IMR-90 (cell line): Measurements from ENCODE around the gene KCNJ1. TPM values are rescaled to one million over a fixed set of nuclear protein-coding genes. Genes with fewer than 3 reads are reported as not detected.

ENCODE experiments used
- ATAC-seq: fragments of 200-7000 bp; cut with Tn5 transposase; 2 replicates; pipeline ENCODE4 v1.9.1; 2020; ENCODE audit warnings: low read depth, mild to moderate bottlenecking, moderate library complexity
- BruUV-seq: library from RNA; stranded (reverse); fragments of 400-500 nt; replicated peaks from 2 replicates; lab custom pipeline; 2021; lab: Mats Ljungman, UMichigan
- CTCF ChIA-PET: fragments of 300-600 bp; formaldehyde crosslinking; extraction: SDS; loops from one replicate; lab custom pipeline; 2021; ENCODE audit warnings: antibody characterized with exemption; lab: Yijun Ruan, JAX
- POLR2A ChIA-PET: fragments of 300-600 bp; sonication (Branson Sonifier 250); formaldehyde crosslinking; loops from one replicate; lab custom pipeline; 2022; ENCODE audit warnings: antibody characterized with exemption; ENCODE audit not compliant: unreplicated experiment; lab: Charles Lee
- DNase-seq: peaks from one replicate; pipeline ENCODE4 v3.0.0; 2013
- H2AFZ ChIP-seq: replicated peaks from 2 replicates; pipeline ENCODE3; 2013; ENCODE audit warnings: low read length, mild to moderate bottlenecking; ENCODE audit not compliant: poor library complexity
- H2AK5ac ChIP-seq: 2 replicates; pipeline ENCODE4 v1.6.1; 2013; ENCODE audit warnings: low read depth, low read length, inconsistent platforms
- H2AK9ac ChIP-seq: replicated peaks from 2 replicates; pipeline ENCODE3; 2013; ENCODE audit warnings: mild to moderate bottlenecking, low read depth, low read length, moderate library complexity; ENCODE audit not compliant: poor library complexity
- H2BK120ac ChIP-seq: 2 replicates; pipeline ENCODE4 v1.6.1; 2013; ENCODE audit warnings: low read depth, low read length, inconsistent platforms
- H2BK15ac ChIP-seq: 3 replicates; pipeline ENCODE4 v1.6.1; 2013; ENCODE audit warnings: low read depth, low read length, inconsistent platforms
- H2BK20ac ChIP-seq: 2 replicates; pipeline ENCODE4 v1.6.1; 2013; ENCODE audit warnings: low read depth, mild to moderate bottlenecking, inconsistent platforms, low read length, moderate library complexity
- H2BK5ac ChIP-seq: 2 replicates; pipeline ENCODE4 v1.6.1; 2013; ENCODE audit warnings: mild to moderate bottlenecking, low read depth, low read length, inconsistent platforms; ENCODE audit not compliant: poor library complexity, severe bottlenecking
- H3K14ac ChIP-seq: replicated peaks from 2 replicates; pipeline ENCODE4 v1.6.1; 2013; ENCODE audit warnings: low read depth, low read length, inconsistent platforms
- H3K18ac ChIP-seq: 2 replicates; pipeline ENCODE4 v1.6.1; 2013; ENCODE audit warnings: low read depth, low read length, control low read depth
- H3K23ac ChIP-seq: 2 replicates; pipeline ENCODE4 v1.6.1; 2013; ENCODE audit warnings: low read depth, low read length, inconsistent platforms
- H3K27ac ChIP-seq: 2 replicates; pipeline ENCODE4 v1.5.1; 2013; ENCODE audit warnings: mild to moderate bottlenecking, control low read depth, low read length; ENCODE audit not compliant: insufficient read depth
- H3K27me3 ChIP-seq: 2 replicates; pipeline ENCODE4 v1.6.1; 2013; ENCODE audit warnings: low read length; ENCODE audit not compliant: control insufficient read depth, insufficient read depth
- H3K36me3 ChIP-seq: 2 replicates; pipeline ENCODE4 v1.6.1; 2013; ENCODE audit warnings: low read length, mixed read lengths; ENCODE audit not compliant: control insufficient read depth, insufficient read depth
- H3K4ac ChIP-seq: 2 replicates; pipeline ENCODE4 v1.6.1; 2013; ENCODE audit warnings: low read depth, low read length, inconsistent platforms
- H3K4me1 ChIP-seq: 2 replicates; pipeline ENCODE4 v1.6.1; 2013; ENCODE audit warnings: low read length, mixed read lengths; ENCODE audit not compliant: control insufficient read depth, insufficient read depth
- H3K4me2 ChIP-seq: 2 replicates; pipeline ENCODE4 v1.6.1; 2013; ENCODE audit warnings: low read depth, mild to moderate bottlenecking, control low read depth, low read length, moderate library complexity
- H3K4me3 ChIP-seq: 2 replicates; pipeline ENCODE4 v1.5.1; 2013; ENCODE audit warnings: low read depth, mild to moderate bottlenecking, control low read depth, low read length, moderate library complexity; ENCODE audit not compliant: insufficient read depth
- H3K56ac ChIP-seq: 2 replicates; pipeline ENCODE4 v1.6.1; 2013; ENCODE audit warnings: low read length, inconsistent platforms; ENCODE audit not compliant: insufficient read depth; ENCODE audit errors: extremely low read depth
- H3K79me1 ChIP-seq, 2 experiments: 2 replicates each; pipeline ENCODE4 v1.6.1; 2013; ENCODE audit warnings: low read length in 2 of 2, inconsistent platforms in 1 of 2, low read depth in 1 of 2
- H3K9ac ChIP-seq: 2 replicates; pipeline ENCODE4 v1.6.1; 2013; ENCODE audit warnings: low read depth, low read length, control low read depth
- H3K9me1 ChIP-seq: 2 replicates; pipeline ENCODE4 v1.6.1; 2013; ENCODE audit warnings: low read length, inconsistent platforms; ENCODE audit not compliant: insufficient read depth
- H3K9me3 ChIP-seq: 2 replicates; pipeline ENCODE4 v1.6.1; 2013; ENCODE audit warnings: low read length; ENCODE audit not compliant: control insufficient read depth, insufficient read depth
- H4K20me1 ChIP-seq: 2 replicates; pipeline ENCODE4 v1.6.1; 2013; ENCODE audit warnings: low read length, inconsistent platforms; ENCODE audit not compliant: insufficient read depth
- H4K5ac ChIP-seq: 2 replicates; pipeline ENCODE4 v1.6.1; 2013; ENCODE audit warnings: mild to moderate bottlenecking, low read depth, low read length, control low read depth
- H4K8ac ChIP-seq, 2 experiments: 2 replicates each; pipeline ENCODE4 v1.6.1; 2013; ENCODE audit warnings: low read depth in 2 of 2, low read length in 2 of 2, control low read depth in 1 of 2, inconsistent platforms in 1 of 2
- H4K91ac ChIP-seq: 2 replicates; pipeline ENCODE4 v1.6.1; 2013; ENCODE audit warnings: low read depth, low read length, inconsistent platforms; ENCODE audit not compliant: insufficient read depth
- BHLHE40 ChIP-seq: fragments of 150-350 bp; IDR thresholded peaks from 2 replicates; pipeline ENCODE4 v1.6.1; 2016; ENCODE audit warnings: mild to moderate bottlenecking, low read depth, low read length
- CEBPB ChIP-seq: IDR thresholded peaks from 2 replicates; pipeline ENCODE4 v1.6.1; 2012; ENCODE audit warnings: low read depth, low read length, improper control_type of control experiment
- CHD1 ChIP-seq: IDR thresholded peaks from 2 replicates; pipeline ENCODE4 v1.6.1; 2012; ENCODE audit warnings: low read depth, low read length, improper control_type of control experiment
- CTCF ChIP-seq: conservative IDR thresholded peaks from 2 replicates; pipeline ENCODE4 v1.5.1; 2012; ENCODE audit warnings: mild to moderate bottlenecking, low read depth, low read length, improper control_type of control experiment
- ELK1 ChIP-seq: fragments of 150-350 bp; IDR thresholded peaks from 2 replicates; pipeline ENCODE4 v1.6.1; 2016; ENCODE audit warnings: low read depth, mild to moderate bottlenecking, low read length, moderate library complexity, borderline replicate concordance
- MAFK ChIP-seq: IDR thresholded peaks from 2 replicates; pipeline ENCODE4 v1.6.1; 2012; ENCODE audit warnings: low read depth, low read length, improper control_type of control experiment
- MAZ ChIP-seq: IDR thresholded peaks from 2 replicates; pipeline ENCODE4 v1.6.1; 2012; ENCODE audit warnings: low read depth, mild to moderate bottlenecking, low read length, improper control_type of control experiment, moderate library complexity, borderline replicate concordance
- MXI1 ChIP-seq: IDR thresholded peaks from 2 replicates; pipeline ENCODE4 v1.6.1; 2012; ENCODE audit warnings: low read depth, mild to moderate bottlenecking, low read length, moderate library complexity, borderline replicate concordance
- NFE2L2 ChIP-seq: fragments of 150-350 bp; IDR thresholded peaks from 2 replicates; pipeline ENCODE4 v1.6.1; 2016; ENCODE audit warnings: low read depth, mild to moderate bottlenecking, low read length
- POLR2A ChIP-seq: IDR thresholded peaks from 2 replicates; pipeline ENCODE4 v1.6.1; 2012; ENCODE audit warnings: mild to moderate bottlenecking, low read depth, low read length
- RAD21 ChIP-seq: IDR thresholded peaks from 2 replicates; pipeline ENCODE4 v1.6.1; 2012; ENCODE audit warnings: low read length, improper control_type of control experiment
- RFX5 ChIP-seq: IDR thresholded peaks from 2 replicates; pipeline ENCODE4 v1.8.0; 2012; ENCODE audit warnings: low read depth, mild to moderate bottlenecking, low read length, moderate library complexity
- SMC3 ChIP-seq: fragments of 150-350 bp; IDR thresholded peaks from 2 replicates; pipeline ENCODE4 v1.6.1; 2016; ENCODE audit warnings: low read depth, mild to moderate bottlenecking, antibody characterized with exemption, low read length, moderate library complexity
- USF2 ChIP-seq: fragments of 150-350 bp; IDR thresholded peaks from 2 replicates; pipeline ENCODE4 v1.6.1; 2017; ENCODE audit warnings: mild to moderate bottlenecking, antibody characterized with exemption, low read length, low read depth
- WGBS, 2 experiments: methylation state at CpG; one replicate each; pipeline versions ENCODE4 v1.1.5 to v1.1.7; 2013; ENCODE audit warnings: missing lambda C conversion rate in 2 of 2; ENCODE audit not compliant: insufficient read length in 1 of 2; ENCODE audit errors: extremely low coverage in 2 of 2; 5-methylcytosine and 5-hydroxymethylcytosine counted together
- dilution Hi-C: fragments of 300-500 bp; cut with HindIII; formaldehyde crosslinking; loops from one replicate; pipeline ENCODE4 v1.14.3; 2018; ENCODE audit warnings: low sequenced_read_pairs; ENCODE audit not compliant: unreplicated experiment
- in situ Hi-C: fragments of 300-500 bp; cut with MboI; formaldehyde crosslinking; loops from 3 replicates; pipeline ENCODE4 v1.14.3; 2019; ENCODE audit warnings: low sequenced_read_pairs, inconsistent platforms, mixed read lengths
- intact Hi-C: fragments of 100-400 bp; cut with micrococcal nuclease; formaldehyde crosslinking; loops from 2 replicates; pipeline ENCODE4 v1.10.0; 2022
- polyA plus RNA-seq, 3 experiments: library from polyadenylated mRNA; depleted of rRNA; stranded (reverse); fragments of >200 nt; gene quantifications; 2 replicates each; pipeline ENCODE4 v1.2.3, GENCODE V29; 2012; ENCODE audit warnings: low replicate concordance in 1 of 3
- total RNA-seq: library from RNA; depleted of rRNA; stranded (reverse); fragments of >200 nt; gene quantifications from 2 replicates; pipeline ENCODE4 v1.2.3, GENCODE V29; 2012

The KCNJ1 gene
- total and polyA plus RNA-seq, 2 of the 4 experiments (the other 2 are of a cell fraction), result not detected

DNA sequence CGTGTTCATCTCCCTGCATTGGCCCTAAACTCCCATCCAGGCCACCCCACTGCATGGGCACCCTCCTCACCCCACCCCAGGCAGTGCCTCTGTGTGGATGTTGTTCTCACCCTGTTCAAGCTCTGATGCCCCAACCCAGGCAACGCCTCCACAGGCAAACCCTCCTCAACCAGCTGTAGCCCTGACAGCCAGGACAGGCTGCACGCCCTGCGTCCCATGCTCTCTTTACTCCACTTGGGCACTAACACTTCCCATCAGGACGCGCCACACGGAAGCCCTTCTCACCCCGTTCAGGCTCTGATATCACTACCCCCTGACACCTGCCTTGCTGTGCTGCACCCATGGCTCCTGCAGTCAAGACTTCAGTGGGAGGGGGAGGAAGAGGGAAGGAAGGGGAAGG, 47.9 kb downstream of the KCNJ1 start:
- no peak overlapping the region for H3K4me2 ChIP-seq
- H3K14ac ChIP-seq, result no peak overlapping the region
- ChIA-PET POLR2A (no interaction called here), CTCF (no interaction called here)
- H3K18ac ChIP-seq, result no peak overlapping the region
- peaks cover 7% of the 10 kb centered on the region for H3K4me1 ChIP-seq
- in situ Hi-C loops (no loop called here), intact Hi-C loops (no loop called here), dilution Hi-C loops (no loop called here)
- WGBS, 2 experiments, result 60% methylated on average over 1 of the region's 8 CpGs; no CpG with 5 or more reads in 1 of the 2 experiments
- H3K36me3 ChIP-seq, result no peaks in the 10 kb centered on the region
- no peaks in the 10 kb centered on the region for H3K27me3 ChIP-seq
- H4K20me1 ChIP-seq, result no peaks in the 10 kb centered on the region
- no peak overlapping the region for H2AFZ ChIP-seq
- no TSS peak for BruUV-seq
- H3K9ac ChIP-seq, result no peak overlapping the region
- no peak for ATAC-seq
- no peak overlapping the region for H3K27ac ChIP-seq
- H3K4ac ChIP-seq, result no peak overlapping the region
- H3K56ac ChIP-seq, result no peak overlapping the region
- no peak overlapping the region for H2BK120ac ChIP-seq
- no peaks in the 10 kb centered on the region for H3K9me3 ChIP-seq
- no peak overlapping the region for H2AK9ac ChIP-seq
- H4K91ac ChIP-seq, result no peak overlapping the region
- no peak for DNase-seq
- H2AK5ac ChIP-seq, result no peak overlapping the region
- no peak overlapping the region for H3K23ac ChIP-seq
- H2BK5ac ChIP-seq, result no peak overlapping the region
- TF ChIP-seq NFE2L2 (no peak), CEBPB (no peak), SMC3 (no peak), BHLHE40 (no peak), RAD21 (no peak), CTCF (no peak), MXI1 (no peak), MAFK (no peak), CHD1 (no peak), POLR2A (no peak), RFX5 (no peak), ELK1 (no peak), USF2 (no peak), MAZ (no peak)
- H3K79me1 ChIP-seq, result 0 out of 4 replicates have a peak, but pooled peaks cover 0 to 8% of the 10 kb centered on the region in 2 experiments
- no peak overlapping the region for H3K4me3 ChIP-seq
- H4K8ac ChIP-seq, result no peak overlapping the region
- H2BK15ac ChIP-seq, result no peak overlapping the region
- no peak overlapping the region for H4K5ac ChIP-seq
- H3K9me1 ChIP-seq, result peaks cover 7% of the 10 kb centered on the region
- H2BK20ac ChIP-seq, result no peak overlapping the region
